Tibial nerve (tissue), 4 donors: ENCODE results near the gene CCDC63. TPM values are rescaled to one million over a fixed set of nuclear protein-coding genes. Genes with fewer than 3 reads are reported as not detected.

ENCODE experiments used
- DNase-seq, 2 donors: peaks; one replicate each; pipeline ENCODE4 v3.0.0-alpha.2; 2019; ENCODE audit warnings: low spot score in 2 of 2
- H3K27ac ChIP-seq, 4 donors: fragments of 200-600 bp; sonication (generic) in 3 of 4; one replicate each; pipeline ENCODE4 v1.5.1; 2017 to 2019; ENCODE audit warnings: mild to moderate bottlenecking in 1 of 4
- H3K27me3 ChIP-seq, 2 donors: fragments of 200-600 bp; sonication (generic) in 1 of 2; one replicate each; pipeline versions ENCODE4 v1.5.1 to v1.6.0; 2017 to 2019
- H3K36me3 ChIP-seq, 3 donors: fragments of 200-600 bp; sonication (generic); one replicate each; pipeline ENCODE4 v1.5.1; 2018 to 2019
- H3K4me1 ChIP-seq, 4 donors: fragments of 200-600 bp; sonication (generic) in 3 of 4; one replicate each; pipeline ENCODE4 v1.5.1; 2017 to 2019
- H3K4me3 ChIP-seq, 4 donors: fragments of 200-600 bp; sonication (generic) in 3 of 4; one replicate each; pipeline ENCODE4 v1.5.1; 2017 to 2019; ENCODE audit warnings: mild to moderate bottlenecking in 1 of 4, moderate library complexity in 1 of 4
- H3K9me3 ChIP-seq, 4 donors: fragments of 200-600 bp; sonication (generic) in 3 of 4; one replicate each; pipeline ENCODE4 v1.5.1; 2017 to 2019
- CTCF ChIP-seq, 5 experiments: fragments of 200-600 bp in 3 of 5; fragments of 450-650 bp in 2 of 5; sonication (generic) in 3 of 5; IDR thresholded peaks; one replicate each; pipeline ENCODE4 v1.5.1; 2016 to 2019; ENCODE audit warnings: antibody characterized with exemption in 5 of 5, mild to moderate bottlenecking in 3 of 5, moderate library complexity in 2 of 5
- EP300 ChIP-seq, 2 donors: sonication (generic); formaldehyde crosslinking; IDR thresholded peaks; one replicate each; pipeline ENCODE4 v1.6.1; 2017; ENCODE audit warnings: antibody characterized with exemption in 2 of 2, mild to moderate bottlenecking in 1 of 2
- POLR2A ChIP-seq, 2 donors: fragments of 450-650 bp; IDR thresholded peaks; one replicate each; pipeline ENCODE4 v1.6.1; 2017; ENCODE audit warnings: antibody characterized with exemption in 2 of 2, mild to moderate bottlenecking in 2 of 2, moderate library complexity in 2 of 2
- WGBS, 2 donors: methylation state at CpG; one replicate each; pipeline ENCODE4 v1.1.5; 2018; 5-methylcytosine and 5-hydroxymethylcytosine counted together
- total RNA-seq, 4 donors: library from RNA; depleted of rRNA; stranded (reverse); fragments of >200 nt; gene quantifications; one replicate each; pipeline ENCODE4 v1.1.0, GENCODE V29; 2016

Gene CCDC63
- total RNA-seq, 4 donors from 2014 or later = not detected

GRCh38 chr12:110932046-110932445, 85.3 kb downstream of the CCDC63 start:
- H3K27ac ChIP-seq = no peak overlapping the region
- H3K36me3 ChIP-seq = no peaks in the 10 kb centered on the region
- H3K4me1 ChIP-seq = peaks cover 0 to 4% (median 0%) of the 10 kb centered on the region in 4 donors
- H3K27me3 ChIP-seq = peaks cover 0 to 13% of the 10 kb centered on the region in 2 donors
- WGBS, 2 donors = 41 to 42% methylated on average over 11 of the region's 11 CpGs
- no peak overlapping the region for H3K4me3 ChIP-seq
- no peak for DNase-seq
- no peak for TF ChIP-seq EP300 (IDR thresholded peaks at IDR 0.05)
- TF ChIP-seq CTCF (IDR thresholded peaks at IDR 0.05) = no peak
- no peak for TF ChIP-seq POLR2A (IDR thresholded peaks at IDR 0.05)
- no peaks in the 10 kb centered on the region for H3K9me3 ChIP-seq

- no peaks in the 10 kb centered on the region for H3K9me3 ChIP-seq
- H3K4me1 ChIP-seq = peaks cover 0 to 7% (median 0%) of the 10 kb centered on the region in 4 donors
- H3K36me3 ChIP-seq = no peaks in the 10 kb centered on the region
- H3K27me3 ChIP-seq = peaks cover 0 to 17% of the 10 kb centered on the region in 2 donors
- H3K4me3 ChIP-seq = no peak overlapping the region
- TF ChIP-seq CTCF (IDR thresholded peaks at IDR 0.05) (no peak), POLR2A (IDR thresholded peaks at IDR 0.05) (no peak)
- WGBS, 2 donors = 89 to 93% methylated on average over 16 of the region's 16 CpGs
- H3K27ac ChIP-seq = no peak overlapping the region
- no peak for DNase-seq
These were observed 86.7 kb downstream of the CCDC63 start for GRCh38 chr12:110933326-110933974.

GRCh38 chr12:110934093-110934852, 87.5 kb downstream of the CCDC63 start:
- Histone ChIP-seq H3K9me3 (no peaks in the 10 kb centered on the region), H3K27me3 (peaks cover 0 to 17% of the 10 kb centered on the region in 2 donors), H3K4me1 (peaks cover 0 to 7% (median 0%) of the 10 kb centered on the region in 4 donors), H3K36me3 (no peaks in the 10 kb centered on the region), H3K27ac (no peak overlapping the region), H3K4me3 (no peak overlapping the region)
- TF ChIP-seq EP300 (IDR thresholded peaks at IDR 0.05) (no peak), POLR2A (IDR thresholded peaks at IDR 0.05) (no peak), CTCF (IDR thresholded peaks at IDR 0.05) (no peak)
- DNase-seq = no peak
- 72 to 79% methylated on average over 3 of the region's 3 CpGs for WGBS, 2 donors

- H3K27me3 ChIP-seq = peaks cover 0 to 17% of the 10 kb centered on the region in 2 donors
- WGBS, 2 donors = 97 to 98% methylated on average over 4 of the region's 4 CpGs
- DNase-seq = no peak
- H3K27ac ChIP-seq = no peak overlapping the region
- H3K4me1 ChIP-seq = peaks cover 0 to 7% (median 0%) of the 10 kb centered on the region in 4 donors
- no peaks in the 10 kb centered on the region for H3K36me3 ChIP-seq
- no peak overlapping the region for H3K4me3 ChIP-seq
- H3K9me3 ChIP-seq = no peaks in the 10 kb centered on the region
- TF ChIP-seq EP300 (IDR thresholded peaks at IDR 0.05) (no peak), POLR2A (IDR thresholded peaks at IDR 0.05) (no peak), CTCF (IDR thresholded peaks at IDR 0.05) (no peak)
These were observed 88.8 kb downstream of the CCDC63 start for GRCh38 chr12:110935588-110935987.
